Astrocyte (in vitro differentiated cells and primary cell): Measurements from ENCODE around the gene HMCN1. TPM values are rescaled to one million over a fixed set of nuclear protein-coding genes. Genes with fewer than 3 reads are reported as not detected.

Source experiments
- DNase-seq: peaks from one replicate; pipeline ENCODE4 v3.0.0-alpha.2; 2010; ENCODE audit warnings: low read depth
- FAIRE-seq: peaks from 2 replicates; lab custom pipeline; 2011; peaks lifted over from hg19 to GRCh38; lab: Jason Lieb, UNC
- H2AFZ ChIP-seq: 2 replicates; pipeline ENCODE4 v1.6.0; 2012; ENCODE audit warnings: low read depth, low read length, inconsistent platforms
- H3K27ac ChIP-seq: 2 replicates; pipeline ENCODE4 v1.5.1; 2011; ENCODE audit warnings: low read depth, low read length, inconsistent platforms
- H3K27me3 ChIP-seq: 2 replicates; pipeline ENCODE4 v1.6.0; 2011; ENCODE audit warnings: low read length, inconsistent platforms; ENCODE audit not compliant: insufficient read depth
- H3K36me3 ChIP-seq: 2 replicates; pipeline ENCODE4 v1.5.1; 2011; ENCODE audit warnings: low read length, inconsistent platforms; ENCODE audit not compliant: insufficient read depth
- H3K4me1 ChIP-seq: 2 replicates; pipeline ENCODE4 v1.5.1; 2011; ENCODE audit warnings: low read length, inconsistent platforms; ENCODE audit not compliant: insufficient read depth
- H3K4me2 ChIP-seq: 2 replicates; pipeline ENCODE4 v1.6.0; 2012; ENCODE audit warnings: low read length, inconsistent platforms
- H3K4me3 ChIP-seq: 2 replicates; pipeline ENCODE4 v1.5.1; 2011; ENCODE audit warnings: low read depth, mild to moderate bottlenecking, low read length, inconsistent platforms; ENCODE audit not compliant: insufficient read depth
- H3K79me2 ChIP-seq: 2 replicates; pipeline ENCODE4 v1.6.0; 2012; ENCODE audit warnings: mild to moderate bottlenecking, low read length, inconsistent platforms; ENCODE audit not compliant: insufficient read depth
- H3K9ac ChIP-seq: 2 replicates; pipeline ENCODE4 v1.6.0; 2012; ENCODE audit warnings: mild to moderate bottlenecking, low read length, inconsistent platforms
- H3K9me3 ChIP-seq: 2 replicates; pipeline ENCODE4 v1.5.1; 2012; ENCODE audit warnings: low read depth, mild to moderate bottlenecking, low read length, inconsistent platforms; ENCODE audit not compliant: insufficient read depth
- H4K20me1 ChIP-seq: 2 replicates; pipeline ENCODE4 v1.6.0; 2012; ENCODE audit warnings: low read length, inconsistent platforms; ENCODE audit not compliant: insufficient read depth
- H3K27ac Mint-ChIP-seq: one replicate; pipeline ENCODE4 v1.8.0; 2021; ENCODE audit warnings: mild to moderate bottlenecking, mixed read lengths; ENCODE audit not compliant: unreplicated experiment
- H3K27me3 Mint-ChIP-seq: one replicate; pipeline ENCODE4 v1.8.0; 2021; ENCODE audit warnings: low read depth, mixed read lengths; ENCODE audit not compliant: unreplicated experiment
- H3K36me3 Mint-ChIP-seq: one replicate; pipeline ENCODE4 v1.8.0; 2021; ENCODE audit warnings: low read depth, mixed read lengths; ENCODE audit not compliant: unreplicated experiment
- H3K4me1 Mint-ChIP-seq: one replicate; pipeline ENCODE4 v1.8.0; 2021; ENCODE audit warnings: low read depth, mixed read lengths; ENCODE audit not compliant: unreplicated experiment
- H3K4me3 Mint-ChIP-seq: one replicate; pipeline ENCODE4 v1.8.0; 2021; ENCODE audit warnings: mild to moderate bottlenecking, moderate library complexity, mixed read lengths; ENCODE audit not compliant: unreplicated experiment
- H3K9me3 Mint-ChIP-seq: one replicate; pipeline ENCODE4 v1.8.0; 2021; ENCODE audit warnings: mild to moderate bottlenecking, mixed read lengths; ENCODE audit not compliant: unreplicated experiment
- CTCF ChIP-seq: IDR thresholded peaks from 2 replicates; pipeline ENCODE4 v1.5.1; 2011; ENCODE audit warnings: low read depth, mild to moderate bottlenecking, inconsistent platforms, low read length, moderate library complexity; ENCODE audit not compliant: insufficient read depth
- EZH2 ChIP-seq: IDR thresholded peaks from 2 replicates; pipeline ENCODE4 v1.6.1; 2012; ENCODE audit warnings: mild to moderate bottlenecking, low read length, inconsistent platforms; ENCODE audit not compliant: insufficient read depth
- total RNA-seq: library from RNA; stranded (reverse); gene quantifications from 2 replicates; pipeline ENCODE4 v1.2.1, GENCODE V29; 2021

HMCN1 gene
- total RNA-seq, 1 donor from 2014 or later, result 19.7 TPM

- Histone ChIP-seq H2AFZ (no peak overlapping the region), H3K4me3 (no peak overlapping the region), H3K4me1 (peaks cover 14% of the 10 kb centered on the region), H3K27ac (no peak overlapping the region), H3K9me3 (no peaks in the 10 kb centered on the region), H3K9ac (no peak overlapping the region), H4K20me1 (no peaks in the 10 kb centered on the region), H3K36me3 (no peaks in the 10 kb centered on the region), H3K27me3 (no peaks in the 10 kb centered on the region), H3K4me2 (no peak overlapping the region), H3K79me2 (no peaks in the 10 kb centered on the region)
- Mint-ChIP-seq H3K4me3 (no peak overlapping the region), H3K36me3 (peaks cover 2% of the 10 kb centered on the region), H3K9me3 (no peaks in the 10 kb centered on the region), H3K27ac (no peak overlapping the region), H3K4me1 (peaks cover 16% of the 10 kb centered on the region), H3K27me3 (no peaks in the 10 kb centered on the region)
- DNase-seq, result no peak
- TF ChIP-seq EZH2 (no peak), CTCF (no peak)
- FAIRE-seq, result no peak
Observed at GRCh38 chr1:186104459-186104858, 370.3 kb downstream of the HMCN1 start.

GRCh38 chr1:186112280-186112679 is 378.1 kb downstream of the HMCN1 start:
- H3K4me3 ChIP-seq, result no peak overlapping the region
- H3K27ac ChIP-seq, result no peak overlapping the region
- no peaks in the 10 kb centered on the region for H3K79me2 ChIP-seq
- H3K4me1 ChIP-seq, result no peaks in the 10 kb centered on the region
- H2AFZ ChIP-seq, result no peak overlapping the region
- peaks cover 3% of the 10 kb centered on the region for H3K4me1 Mint-ChIP-seq
- H3K36me3 Mint-ChIP-seq, result peaks cover 17% of the 10 kb centered on the region
- no peak overlapping the region for H3K27ac Mint-ChIP-seq
- no peak overlapping the region for H3K4me3 Mint-ChIP-seq
- FAIRE-seq (no peak), DNase-seq (no peak)
- H3K9me3 Mint-ChIP-seq, result peaks cover 3% of the 10 kb centered on the region
- H3K36me3 ChIP-seq, result no peaks in the 10 kb centered on the region
- no peaks in the 10 kb centered on the region for H4K20me1 ChIP-seq
- no peaks in the 10 kb centered on the region for H3K27me3 ChIP-seq
- H3K27me3 Mint-ChIP-seq, result no peaks in the 10 kb centered on the region
- TF ChIP-seq CTCF, result no peak
- H3K4me2 ChIP-seq, result no peak overlapping the region
- H3K9me3 ChIP-seq, result no peaks in the 10 kb centered on the region
- H3K9ac ChIP-seq, result no peak overlapping the region

GRCh38 chr1:186113461-186113860 is 379.3 kb downstream of the HMCN1 start:
- H3K9me3 ChIP-seq, result no peaks in the 10 kb centered on the region
- H3K79me2 ChIP-seq, result no peaks in the 10 kb centered on the region
- no peak overlapping the region for H3K4me2 ChIP-seq
- DNase-seq (no peak), FAIRE-seq (no peak)
- Mint-ChIP-seq H3K9me3 (peaks cover 3% of the 10 kb centered on the region), H3K27me3 (no peaks in the 10 kb centered on the region), H3K4me3 (no peak overlapping the region), H3K4me1 (peaks cover 3% of the 10 kb centered on the region), H3K27ac (no peak overlapping the region), H3K36me3 (peaks cover 17% of the 10 kb centered on the region)
- TF ChIP-seq CTCF, result no peak
- no peak for TF ChIP-seq EZH2
- H4K20me1 ChIP-seq, result no peaks in the 10 kb centered on the region
- H3K27ac ChIP-seq, result no peak overlapping the region
- no peak overlapping the region for H3K9ac ChIP-seq
- H3K27me3 ChIP-seq, result no peaks in the 10 kb centered on the region
- no peaks in the 10 kb centered on the region for H3K4me1 ChIP-seq
- no peak overlapping the region for H3K4me3 ChIP-seq
- H2AFZ ChIP-seq, result no peak overlapping the region
- H3K36me3 ChIP-seq, result no peaks in the 10 kb centered on the region
